ENCODE results near the gene TBC1D21.

GRCh38 chr15:73937296-73937695, 63.9 kb downstream of the TBC1D21 start:
- TF ChIP-seq CTCF (IDR thresholded peaks at IDR 0.05) (no peak), POLR2A (IDR thresholded peaks at IDR 0.05) (no peak)

Data from body of pancreas (tissue), 4 donors.